ENCODE measurements around the gene VSIG1. TPM values are rescaled to one million over a fixed set of nuclear protein-coding genes. Genes with fewer than 3 reads are reported as not detected.

The VSIG1 gene
- total RNA-seq, 3 donors from 2014 or later: not detected

DNA sequence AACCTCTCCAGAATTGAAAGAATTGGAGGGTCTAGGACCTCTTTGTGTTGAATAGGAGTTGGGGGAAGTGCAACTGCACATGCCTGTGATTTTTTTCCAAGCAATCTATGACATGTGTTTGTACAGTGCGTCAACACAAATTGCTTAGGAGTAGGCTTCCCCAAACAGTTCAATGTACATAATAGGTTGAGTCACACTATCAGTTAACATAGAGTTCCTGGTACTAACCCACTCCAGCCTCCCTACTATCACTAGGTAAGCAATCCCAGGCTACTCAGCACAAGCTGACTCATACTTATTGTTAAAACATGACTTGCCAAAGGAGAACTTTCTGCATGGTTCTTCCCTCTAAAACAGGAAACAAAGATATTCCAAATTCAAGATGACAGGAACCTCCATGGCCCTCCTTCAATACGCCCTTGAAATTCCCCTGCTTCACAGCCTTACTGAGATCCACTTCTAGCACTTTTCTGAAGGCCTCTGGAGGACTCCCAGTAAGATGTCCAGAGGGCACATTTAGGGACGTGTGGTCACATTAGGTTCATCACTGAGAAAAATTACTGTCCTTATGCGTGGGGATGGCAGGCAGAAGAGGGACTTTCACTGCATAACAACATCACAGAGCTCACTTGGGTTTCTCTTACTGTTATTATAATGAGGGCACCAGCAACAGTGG lies 8.4 kb upstream of the VSIG1 start:
- H3K27me3 ChIP-seq: peaks cover 0 to 73% of the 10 kb centered on the region in 2 donors
- no peak for DNase-seq (ENCODE audit: low spot score in 2 of 2)

GRCh38 chrX:108049649-108050048 lies 4.8 kb downstream of the VSIG1 start:
- intact Hi-C loops (cut with DNase I; ENCODE audit: low total_unique reads): no loop called here
- no peak overlapping the region for H3K27ac ChIP-seq
- no peak for DNase-seq (ENCODE audit: low spot score in 2 of 2)
- no peak overlapping the region for H3K4me3 ChIP-seq
- H3K9me3 ChIP-seq: no peaks in the 10 kb centered on the region
- no peaks in the 10 kb centered on the region for H3K4me1 ChIP-seq
- peaks cover 0 to 38% of the 10 kb centered on the region in 2 donors for H3K27me3 ChIP-seq
- TF ChIP-seq POLR2A (IDR thresholded peaks at IDR 0.05) (no peak), CTCF (IDR thresholded peaks at IDR 0.05) (no peak), POLR2AphosphoS5 (IDR thresholded peaks at IDR 0.05) (no peak)
- H3K36me3 ChIP-seq: no peaks in the 10 kb centered on the region

More for the DNA sequence above, 8.4 kb upstream of the VSIG1 start:
- H3K9me3 ChIP-seq: no peaks in the 10 kb centered on the region
- H3K4me3 ChIP-seq: no peak overlapping the region
- no peaks in the 10 kb centered on the region for H3K36me3 ChIP-seq
- intact Hi-C loops (cut with DNase I; ENCODE audit: low total_unique reads): no loop called here
- no peak for TF ChIP-seq CTCF (IDR thresholded peaks at IDR 0.05)
- TF ChIP-seq POLR2AphosphoS5 (IDR thresholded peaks at IDR 0.05): no peak
- no peak for TF ChIP-seq POLR2A (IDR thresholded peaks at IDR 0.05)
- H3K4me1 ChIP-seq: no peaks in the 10 kb centered on the region
- H3K27ac ChIP-seq: no peak overlapping the region

GRCh38 chrX:108053218-108053617 lies 8.4 kb downstream of the VSIG1 start:
- no peaks in the 10 kb centered on the region for H3K9me3 ChIP-seq
- no peak for TF ChIP-seq POLR2A (IDR thresholded peaks at IDR 0.05)
- no peak for TF ChIP-seq POLR2AphosphoS5 (IDR thresholded peaks at IDR 0.05)
- TF ChIP-seq CTCF (IDR thresholded peaks at IDR 0.05): no peak
- intact Hi-C loops (cut with DNase I; ENCODE audit: low total_unique reads): no loop called here
- DNase-seq (ENCODE audit: low spot score in 2 of 2): no peak
- no peaks in the 10 kb centered on the region for H3K4me1 ChIP-seq
- peaks cover 0 to 52% of the 10 kb centered on the region in 2 donors for H3K27me3 ChIP-seq
- no peak overlapping the region for H3K4me3 ChIP-seq
- no peaks in the 10 kb centered on the region for H3K36me3 ChIP-seq
- H3K27ac ChIP-seq: no peak overlapping the region

GRCh38 chrX:108055546-108055945 lies 10.7 kb downstream of the VSIG1 start:
- no peaks in the 10 kb centered on the region for H3K4me1 ChIP-seq
- intact Hi-C loops (cut with DNase I; ENCODE audit: low total_unique reads): no loop called here

More at GRCh38 chrX:108055546-108055945, 10.7 kb downstream of the VSIG1 start:
- H3K4me3 ChIP-seq: no peak overlapping the region
- no peaks in the 10 kb centered on the region for H3K36me3 ChIP-seq
- no peak for TF ChIP-seq POLR2A (IDR thresholded peaks at IDR 0.05)
- no peak for TF ChIP-seq CTCF (IDR thresholded peaks at IDR 0.05)
- TF ChIP-seq POLR2AphosphoS5 (IDR thresholded peaks at IDR 0.05): no peak
- H3K9me3 ChIP-seq: no peaks in the 10 kb centered on the region
- peaks cover 0 to 53% of the 10 kb centered on the region in 2 donors for H3K27me3 ChIP-seq
- no peak overlapping the region for H3K27ac ChIP-seq
- DNase-seq (ENCODE audit: low spot score in 2 of 2): no peak

Measured in breast epithelium (tissue), 4 donors.